ENCODE data around the gene EMCN. TPM values are rescaled to one million over a fixed set of nuclear protein-coding genes. Genes with fewer than 3 reads are reported as not detected.

The EMCN gene
- total and polyA plus RNA-seq, 2 of the 8 experiments (the other 6 are each of a cell fraction or from before 2014, with no cell fraction given): not detected

DNA sequence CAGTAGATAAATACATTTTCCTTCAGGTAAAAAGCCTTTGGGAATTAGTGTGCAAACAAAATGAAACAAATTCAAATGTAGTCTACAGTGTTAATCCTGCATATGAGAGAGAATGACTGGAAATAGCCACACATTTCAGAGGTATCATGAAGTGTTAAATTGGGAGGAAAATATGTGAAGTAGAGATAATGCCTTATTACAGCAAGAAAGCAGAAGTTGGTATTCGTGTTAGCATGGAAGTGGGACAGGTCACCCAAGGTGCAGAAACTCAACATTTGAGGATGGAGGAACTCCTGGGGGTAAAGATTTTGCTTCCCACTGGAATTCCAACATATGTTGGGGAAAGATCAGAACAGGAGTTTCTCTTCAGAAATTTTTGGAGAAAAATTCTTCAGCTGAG lies 51.3 kb downstream of the EMCN start:
- Histone ChIP-seq H2BK20ac (ENCODE audit: low read length) (no peak overlapping the region), H2BK120ac (replicated peaks; ENCODE audit: low read depth, low read length) (no peak overlapping the region), H3K9ac (replicated peaks in 1 of 4; ENCODE audit: extremely low read depth in 1 of 4, low read depth in 3 of 4, low read length in 3 of 4) (no peak overlapping the region), H3K18ac (ENCODE audit: extremely low read depth, low read length) (no peak overlapping the region), H3K27ac (ENCODE audit: low read depth, low read length) (no peak overlapping the region), H2BK15ac (ENCODE audit: low read length) (no peak overlapping the region), H3K4me2 (ENCODE audit: insufficient read depth in 1 of 2, low read depth in 2 of 2, low read length in 2 of 2) (no peak overlapping the region), H4K8ac (ENCODE audit: extremely low read depth, insufficient read depth, low read length) (no peak overlapping the region), H3K23ac (ENCODE audit: insufficient read length) (no peak overlapping the region), H3K4me3 (ENCODE audit: extremely low read depth in 1 of 4, insufficient read depth in 2 of 4, low read depth in 3 of 4, low read length in 4 of 4) (no peak overlapping the region), H4K20me1 (replicated peaks in 1 of 2; ENCODE audit: control insufficient read depth in 1 of 2, insufficient read depth in 2 of 2, low read length in 2 of 2) (no peaks in the 10 kb centered on the region), H2AFZ (ENCODE audit: low read length) (no peak overlapping the region), H3K79me2 (ENCODE audit: control insufficient read depth in 1 of 2, insufficient read depth in 2 of 2, low read length in 2 of 2) (no peaks in the 10 kb centered on the region), H4K91ac (replicated peaks; ENCODE audit: insufficient read length, low read length) (no peak overlapping the region), H3K36me3 (ENCODE audit: control insufficient read depth in 2 of 4, insufficient read depth in 4 of 4, low read length in 3 of 4) (no peaks in the 10 kb centered on the region), H3K56ac (replicated peaks; ENCODE audit: insufficient read length, low read depth, low read length) (no peak overlapping the region), H2BK5ac (ENCODE audit: low read depth, low read length) (no peak overlapping the region), H3K14ac (ENCODE audit: insufficient read length) (no peak overlapping the region), H3K9me3 (ENCODE audit: insufficient read depth in 2 of 2, low read depth in 1 of 2, low read length in 1 of 2) (no peaks in the 10 kb centered on the region), H2AK5ac (ENCODE audit: low read depth, low read length) (no peak overlapping the region), H3K4me1 (replicated peaks in 1 of 4; ENCODE audit: control insufficient read depth in 3 of 4, insufficient read depth in 4 of 4, low read length in 3 of 4) (no peaks in the 10 kb centered on the region), H4K5ac (ENCODE audit: insufficient read length, low read depth, low read length) (no peak overlapping the region), H2BK12ac (ENCODE audit: low read depth, low read length) (no peak overlapping the region), H3K27me3 (replicated peaks in 1 of 4; ENCODE audit: control insufficient read depth in 3 of 4, extremely low read depth in 1 of 4, insufficient read depth in 3 of 4, low read length in 3 of 4) (no peaks in the 10 kb centered on the region), H3K79me1 (ENCODE audit: low read depth, low read length) (no peaks in the 10 kb centered on the region), H3K4ac (replicated peaks; ENCODE audit: insufficient read length, low read depth, low read length) (no peak overlapping the region), H3K23me2 (ENCODE audit: low read depth, low read length) (no peaks in the 10 kb centered on the region)
- DNase-seq (ENCODE audit: low read depth in 1 of 2, low spot score in 2 of 2) (no peak), FAIRE-seq (no peak)
- CTCF ChIA-PET (ENCODE audit: partially characterized antibody): no interaction called here
- POLR2A ChIA-PET (ENCODE audit: partially characterized antibody): no interaction called here
- 93% methylated on average over 1 of the region's 1 CpG; no CpG with 5 or more reads in 1 of the 2 experiments for WGBS, 2 experiments (ENCODE audit: extremely low coverage in 1 of 2, insufficient coverage in 1 of 2, insufficient read length in 1 of 2, insufficient replicate concordance in 2 of 2, low coverage in 1 of 2, low lambda C conversion rate in 2 of 2, missing lambda C conversion rate in 1 of 2)
- TF ChIP-seq POLR2AphosphoS5 (IDR thresholded peaks at IDR 0.05; ENCODE audit: low read depth, low read length): no peak
